Erythroblast (primary cell): ENCODE data around the gene CYP2W1.

ENCODE experiments used
- GATA1 ChIP-seq: IDR thresholded peaks from 2 replicates; pipeline ENCODE4 v1.6.1; 2011; ENCODE audit warnings: low read depth, mild to moderate bottlenecking, control low read depth, low read length, moderate library complexity
- POLR2A ChIP-seq: IDR thresholded peaks from 2 replicates; pipeline ENCODE4 v1.6.1; 2011; ENCODE audit warnings: mild to moderate bottlenecking, low read length

DNA sequence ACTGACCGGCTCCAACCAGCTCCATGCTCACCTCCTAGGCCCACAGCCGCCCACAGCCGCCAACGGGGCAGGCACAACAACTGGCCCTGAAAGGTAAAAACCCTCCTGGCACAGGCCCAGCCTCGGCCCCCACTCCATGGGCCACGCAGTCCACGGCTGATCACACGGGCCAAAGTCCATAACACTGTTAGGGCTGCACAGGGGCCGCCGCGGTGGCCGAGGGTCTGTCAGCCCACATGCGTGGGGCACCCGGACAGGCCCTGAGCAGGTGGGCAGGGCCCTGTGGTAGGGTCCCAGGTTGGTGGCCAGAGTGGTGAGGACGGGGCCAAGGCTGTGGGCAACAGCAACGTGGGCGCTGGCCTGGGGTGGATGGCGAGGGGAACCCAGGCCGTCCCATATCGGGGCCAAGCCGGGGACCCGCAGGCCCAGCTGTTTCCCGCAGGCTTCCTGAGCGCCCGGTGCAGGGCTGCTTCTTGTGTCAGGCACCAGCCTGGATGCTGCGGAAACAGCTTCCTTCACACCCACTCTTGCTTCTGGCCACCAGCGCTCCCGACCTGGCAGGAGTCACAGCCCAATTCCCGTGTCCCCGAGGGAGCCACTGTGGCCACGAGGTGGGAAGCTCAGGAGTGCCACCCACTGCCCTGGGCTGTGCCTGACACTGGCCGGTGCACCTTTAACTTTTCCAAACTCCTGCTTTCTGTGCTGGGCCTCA lies 29.2 kb downstream of the CYP2W1 start:
- TF ChIP-seq POLR2A: no peak
- no peak for TF ChIP-seq GATA1
